ENCODE results near the gene SNX22.

The SNX22 gene

DNA sequence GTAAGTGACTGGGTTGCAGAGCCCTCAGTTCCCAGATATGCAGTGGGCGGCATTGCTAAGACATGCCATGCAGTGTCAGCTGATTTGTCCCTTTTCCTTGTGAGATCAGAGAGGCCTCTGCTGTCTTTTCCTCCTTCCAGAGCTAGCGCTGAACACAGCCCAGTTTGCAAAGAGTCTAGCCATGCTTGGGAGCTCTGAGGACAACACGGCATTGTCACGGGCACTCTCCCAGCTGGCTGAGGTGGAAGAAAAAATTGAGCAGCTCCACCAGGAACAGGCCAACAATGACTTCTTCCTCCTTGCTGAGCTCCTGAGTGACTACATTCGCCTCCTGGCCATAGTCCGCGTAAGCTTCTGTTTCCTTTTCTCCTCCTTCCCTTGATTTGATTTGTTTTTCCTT lies 20.0 kb upstream of the SNX22 start:
- intact Hi-C loops (cut with DNase I): no loop called here
- DNase-seq: peak in 18 of 42 donors; percentile 36 to 78 (median 52)

DNA sequence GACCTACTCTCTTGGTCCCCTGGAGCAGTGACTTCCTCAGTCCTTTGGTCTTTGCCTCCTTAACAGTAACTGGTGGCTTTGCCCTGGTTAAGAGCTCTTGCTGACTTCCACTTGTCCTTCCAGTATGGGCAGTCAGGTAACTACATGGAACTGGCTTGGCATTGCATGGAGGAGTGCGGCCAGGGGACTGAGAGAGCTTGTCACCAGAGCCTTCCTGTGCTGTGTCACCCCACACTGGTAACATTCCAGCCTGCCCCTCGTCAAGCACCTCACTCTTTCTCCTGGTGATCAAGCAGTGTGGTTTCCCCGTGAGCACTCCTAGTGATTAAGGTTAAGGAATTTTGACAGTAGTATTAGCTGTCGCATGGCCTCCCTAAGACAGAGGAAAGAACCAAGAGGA lies 19.3 kb upstream of the SNX22 start:
- intact Hi-C loops (cut with DNase I): no loop called here
- DNase-seq: peak in 2 of 42 donors; percentile 31 to 39

GRCh38 chr15:64133623-64134344 lies 17.7 kb upstream of the SNX22 start:
- peak in 2 of 42 donors; percentile 30 to 42 for DNase-seq

GRCh38 chr15:64134345-64134829 lies 17.1 kb upstream of the SNX22 start:
- intact Hi-C loops (cut with DNase I): no loop called here
- DNase-seq: peak; percentile 61 to 92 (median 80)

More at GRCh38 chr15:64133623-64134344, 17.7 kb upstream of the SNX22 start:
- intact Hi-C loops (cut with DNase I): no loop called here

DNA sequence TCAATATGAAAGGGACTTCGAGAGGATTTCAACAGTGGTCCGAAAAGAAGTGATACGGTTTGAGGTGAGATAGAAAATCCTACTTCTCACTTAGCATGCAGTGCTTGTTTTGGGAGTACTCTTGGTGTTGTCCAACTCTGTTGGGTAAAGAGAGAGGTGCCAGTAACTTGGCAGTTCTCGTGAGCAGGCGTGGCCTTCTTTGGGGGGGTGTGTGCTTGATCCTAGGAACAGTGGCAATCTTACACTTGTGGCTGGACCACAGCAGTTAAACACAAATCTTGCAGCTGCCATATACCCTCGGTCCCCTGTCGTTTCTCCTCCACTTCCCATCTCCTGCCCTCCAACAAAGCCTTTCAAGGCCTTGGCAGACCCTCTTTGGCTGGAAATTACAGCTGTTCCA lies 15.2 kb upstream of the SNX22 start:
- intact Hi-C loops (cut with DNase I): no loop called here
- peak in 2 of 42 donors; percentile 3 to 39 for DNase-seq

- intact Hi-C loops (cut with DNase I): no loop called here
- DNase-seq: peak in 37 of 42 donors; percentile 29 to 85 (median 61)
Observed at GRCh38 chr15:64137226-64137833, 14.2 kb upstream of the SNX22 start.

DNA sequence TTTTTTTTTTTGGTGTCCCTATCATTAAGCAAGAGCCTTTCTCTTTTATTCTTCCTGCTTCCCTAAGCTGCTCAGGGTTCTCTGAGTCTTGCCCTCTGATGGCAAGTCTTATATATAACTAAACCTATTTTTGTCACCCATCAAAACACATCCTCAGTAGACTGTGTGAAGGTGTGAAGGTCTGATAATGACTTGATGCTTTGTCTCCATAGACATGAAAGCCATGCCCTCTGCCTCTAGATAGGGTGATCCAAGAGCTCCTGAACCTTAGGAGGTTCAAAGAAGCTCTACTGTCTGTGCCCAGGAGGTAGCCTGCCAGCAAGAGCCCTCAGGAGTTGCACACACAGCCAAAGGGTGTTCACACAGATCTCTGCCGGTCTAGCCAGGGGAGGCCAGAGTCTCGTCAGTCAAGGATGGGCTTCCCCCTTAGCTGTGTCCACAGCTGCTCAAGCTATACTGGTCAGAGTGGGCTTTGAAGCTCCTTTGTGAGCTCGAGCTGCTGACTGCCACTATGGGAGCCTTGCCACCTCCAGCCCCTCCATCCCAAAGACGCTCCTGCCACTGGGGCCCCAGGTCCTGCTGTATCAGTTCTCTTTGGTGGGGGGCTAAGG lies 13.1 kb upstream of the SNX22 start:
- intact Hi-C loops (cut with DNase I): no loop called here
- peak in 2 of 42 donors; percentile 39 to 40 for DNase-seq

- intact Hi-C loops (cut with DNase I): no loop called here
Observed at GRCh38 chr15:64141798-64142512, 9.6 kb upstream of the SNX22 start.

DNA sequence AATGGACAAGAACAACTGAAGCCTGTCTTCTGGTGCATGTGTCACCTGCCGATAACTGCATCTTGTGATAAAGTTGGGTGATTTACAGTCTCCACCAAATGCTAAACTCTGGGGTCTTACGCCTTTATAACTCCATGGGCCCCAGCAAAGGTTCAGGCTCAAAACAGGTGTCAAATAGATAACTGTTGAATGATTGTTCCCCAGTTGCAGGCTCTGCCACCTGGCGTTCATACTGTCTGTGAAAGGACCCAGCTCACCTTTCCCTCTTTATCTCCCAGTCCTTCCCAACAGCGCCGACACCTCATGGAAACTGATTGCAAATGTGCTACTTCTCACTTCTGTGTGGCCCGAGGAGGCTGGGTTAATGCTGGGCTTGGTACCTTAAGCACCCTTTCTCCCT lies 8.3 kb upstream of the SNX22 start:
- intact Hi-C loops (cut with DNase I): no loop called here
- peak in 2 of 42 donors; percentile 30 to 42 for DNase-seq

More at GRCh38 chr15:64141798-64142512, 9.6 kb upstream of the SNX22 start:
- peak in 9 of 42 donors; percentile 22 to 77 (median 57) for DNase-seq

DNA sequence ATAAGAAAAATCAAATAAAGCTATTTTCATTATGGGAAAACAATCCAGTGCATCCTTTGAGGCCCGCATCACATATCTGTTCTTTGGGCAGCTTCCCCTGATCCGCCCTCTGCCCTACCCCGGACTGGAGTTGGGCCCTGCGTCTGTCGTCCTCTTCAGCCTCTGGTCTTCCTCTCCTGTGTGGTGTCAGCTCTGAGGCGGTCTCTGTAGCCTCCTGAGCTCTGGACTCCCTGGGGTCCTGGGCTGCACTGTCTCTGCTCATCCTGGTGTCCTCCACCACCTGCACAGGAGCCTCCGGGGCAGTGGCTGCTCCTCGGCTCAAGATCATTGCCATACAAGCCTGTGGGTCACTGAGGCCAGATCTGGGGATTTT lies 7.4 kb upstream of the SNX22 start:
- DNase-seq: peak in 1 of 42 donors; percentile 44
- intact Hi-C loops (cut with DNase I): no loop called here

DNA sequence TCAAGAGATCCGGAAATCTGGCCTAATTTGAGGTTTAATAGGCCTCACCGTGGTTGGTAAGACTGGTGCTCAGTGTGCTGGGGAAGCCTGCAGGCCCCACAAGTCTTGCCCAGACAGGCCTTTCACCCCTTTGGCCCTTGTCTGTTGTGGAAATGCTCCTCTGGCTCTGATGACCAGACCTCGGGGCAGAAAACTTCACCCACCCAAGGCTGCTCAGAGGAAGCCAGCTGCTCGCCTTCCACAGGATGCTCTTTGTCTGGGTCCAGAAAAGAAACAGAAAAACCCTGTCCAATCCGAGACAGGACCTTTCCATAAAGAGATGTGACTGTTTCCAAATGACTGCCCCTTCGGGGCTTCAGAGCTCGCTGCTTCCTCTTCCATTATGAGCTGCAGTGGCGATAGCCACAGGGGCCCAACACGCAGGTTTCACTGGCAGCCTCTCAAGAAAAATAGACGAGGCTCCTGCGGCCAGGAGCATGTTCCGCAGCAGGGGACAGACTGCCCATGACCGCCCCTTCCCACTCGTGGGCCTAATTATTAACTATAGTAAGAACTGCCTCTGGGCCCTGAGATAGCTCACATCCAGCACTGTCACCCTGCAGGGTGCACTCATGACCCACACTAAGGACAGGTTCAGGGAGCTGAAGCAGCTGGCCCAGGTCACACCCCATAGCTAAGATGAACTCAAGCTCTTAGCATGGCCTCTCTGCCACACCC lies 6.8 kb upstream of the SNX22 start:
- intact Hi-C loops (cut with DNase I): no loop called here
- peak in 23 of 42 donors; percentile 27 to 75 (median 53) for DNase-seq

GRCh38 chr15:64146041-64146440 lies 5.5 kb upstream of the SNX22 start:
- DNase-seq: peak in 2 of 42 donors; percentile 27 to 47
- intact Hi-C loops (cut with DNase I): no loop called here

GRCh38 chr15:64146520-64146884 lies 5.0 kb upstream of the SNX22 start:
- intact Hi-C loops (cut with DNase I): no loop called here
- DNase-seq: no peak

DNA sequence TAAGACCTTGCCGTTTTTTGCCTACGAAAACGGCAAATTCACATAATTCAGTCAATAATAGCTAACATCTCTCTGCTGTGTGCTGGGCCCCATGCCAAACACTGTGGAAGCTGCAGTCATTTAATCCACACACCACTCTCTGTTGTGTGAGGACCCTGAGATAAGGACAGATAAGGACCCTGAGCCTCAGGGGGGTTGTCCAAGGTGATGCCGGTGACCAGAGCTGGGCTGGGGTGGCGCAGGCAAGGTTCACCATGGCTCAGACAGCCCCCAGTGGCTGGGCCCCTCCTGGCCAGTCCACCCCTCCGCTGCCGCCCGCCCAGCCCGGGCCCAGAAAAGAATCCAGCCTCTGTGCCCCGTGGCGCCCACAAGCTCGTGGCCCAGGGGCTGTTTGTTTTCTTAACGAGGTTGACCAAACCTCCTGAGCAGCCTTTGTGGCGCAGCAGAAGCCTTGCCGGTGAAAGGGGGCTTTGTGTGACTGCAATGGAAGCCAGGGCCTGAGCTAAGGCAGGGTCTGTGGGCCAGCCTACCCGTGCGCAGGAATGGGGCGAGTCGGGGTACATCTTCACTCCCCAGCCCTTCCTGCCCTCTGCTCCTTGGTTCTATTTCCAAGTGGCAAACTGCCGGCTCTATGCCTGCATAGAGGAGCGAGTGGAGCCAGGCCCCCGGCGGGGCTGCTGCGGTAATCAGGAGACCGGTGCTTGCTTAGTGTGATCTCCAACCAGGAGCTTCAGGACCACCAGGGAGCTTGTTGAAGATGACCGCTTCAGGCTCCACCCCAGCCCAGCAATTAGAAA lies 4.4 kb upstream of the SNX22 start:
- intact Hi-C loops (cut with DNase I): no loop called here
- peak in 23 of 42 donors; percentile 37 to 84 (median 66) for DNase-seq

GRCh38 chr15:64148168-64148567 lies 3.4 kb upstream of the SNX22 start:
- intact Hi-C loops (cut with DNase I): no loop called here
- peak in 1 of 42 donors; percentile 29 for DNase-seq

DNA sequence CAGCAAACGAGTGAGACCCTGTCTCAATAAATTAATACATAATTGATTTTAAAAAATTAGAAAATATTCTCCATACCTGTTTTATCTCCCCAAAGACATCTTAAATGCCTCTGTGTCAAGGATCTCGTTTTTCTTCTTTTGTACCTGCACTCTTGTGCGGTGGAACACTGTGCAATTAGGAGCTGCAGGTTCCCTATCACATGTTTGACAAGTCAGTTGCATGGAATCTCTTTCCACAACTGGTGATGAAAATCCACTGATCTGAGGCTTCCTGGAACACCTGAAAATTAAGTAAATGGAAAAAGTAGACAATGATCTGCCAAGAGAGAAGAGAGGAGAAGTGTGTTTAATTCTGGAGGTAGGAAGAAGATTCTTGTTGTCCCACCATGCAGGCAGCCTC lies 3.0 kb upstream of the SNX22 start:
- intact Hi-C loops (cut with DNase I): no loop called here
- no peak for DNase-seq

DNA sequence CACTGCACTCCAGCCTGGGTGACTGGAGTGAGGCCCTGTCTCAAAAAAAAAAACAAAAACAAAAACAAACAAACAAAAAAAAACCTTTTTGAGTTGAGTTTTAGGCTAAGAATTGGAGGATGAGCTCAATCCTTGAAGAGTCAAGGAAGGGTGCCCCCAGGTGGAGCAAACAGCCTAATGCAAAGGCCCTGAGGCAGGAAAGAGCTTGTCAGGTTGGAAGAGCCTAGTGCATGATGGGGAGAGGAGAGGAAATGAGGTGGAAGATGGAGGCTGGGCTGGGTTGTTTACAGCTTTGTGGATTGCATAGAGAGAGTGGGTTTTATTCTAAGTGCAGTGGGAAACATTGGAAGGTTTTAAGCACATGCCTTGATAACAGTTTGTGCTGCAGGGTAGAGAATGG lies 2.1 kb upstream of the SNX22 start:
- intact Hi-C loops (cut with DNase I): no loop called here

More for the DNA sequence above, 2.1 kb upstream of the SNX22 start:
- peak in 13 of 42 donors; percentile 32 to 82 (median 52) for DNase-seq
